Measurements from ENCODE around the gene CPD. TPM values are rescaled to one million over a fixed set of nuclear protein-coding genes. Genes with fewer than 3 reads are reported as not detected.
A peak's percentile ranks its signal among the peaks of the same experiment; 100 is the strongest.

The CPD gene
- total RNA-seq, 1 donor from 2014 or later = 51.2 TPM

DNA sequence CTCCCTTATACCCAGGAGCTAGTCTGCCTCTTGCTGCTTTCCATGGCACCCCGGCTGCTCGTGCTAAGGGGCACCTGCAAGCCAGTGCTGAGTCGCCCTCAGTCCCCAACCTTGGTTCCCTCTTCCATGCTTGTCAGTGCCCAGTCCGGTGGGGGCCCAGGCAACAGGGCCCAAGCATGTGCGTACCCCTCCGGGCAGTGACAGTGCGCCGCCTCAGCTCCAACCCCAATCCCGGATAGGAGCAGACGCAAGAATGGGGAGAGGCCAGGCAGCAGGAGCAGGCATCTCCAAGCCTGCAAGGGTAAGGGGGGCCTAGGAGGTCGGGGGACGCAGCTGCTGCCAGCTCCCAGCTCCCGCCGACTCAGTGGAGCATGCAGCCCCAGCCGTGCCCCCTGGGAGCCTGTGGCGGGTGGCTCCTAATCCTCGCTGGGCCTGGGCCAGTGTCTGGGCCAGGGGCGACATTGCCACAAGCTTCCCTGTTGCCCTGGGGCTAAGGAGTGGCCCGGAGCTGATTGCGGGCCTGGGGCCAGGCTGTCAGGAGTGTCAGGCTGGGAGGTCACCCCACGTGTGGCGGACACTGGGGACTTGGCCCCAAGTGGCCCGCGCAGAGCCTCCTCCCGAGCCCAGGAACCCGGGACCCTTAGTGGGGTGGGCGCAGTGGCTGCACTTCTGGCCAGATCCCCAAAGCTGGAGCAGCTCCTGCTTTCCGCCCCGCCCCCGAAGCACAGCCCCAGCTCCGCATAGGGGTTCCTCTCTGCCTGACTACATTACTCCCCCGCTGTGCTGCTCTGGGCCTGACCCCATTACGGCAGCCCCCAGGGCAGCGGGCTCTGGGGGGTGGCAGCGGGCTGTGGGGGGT lies 9.8 kb downstream of the CPD start:
- H3K27ac Mint-ChIP-seq (ENCODE audit: unreplicated experiment) = no peak overlapping the region
- no peaks in the 10 kb centered on the region for H3K27me3 ChIP-seq (ENCODE audit: insufficient read depth, low read length)
- H3K36me3 ChIP-seq (ENCODE audit: insufficient read depth, low read length) = no peaks in the 10 kb centered on the region
- no peak overlapping the region for H3K4me3 Mint-ChIP-seq (ENCODE audit: unreplicated experiment)
- no peak overlapping the region for H3K9ac ChIP-seq (ENCODE audit: low read length)
- H3K36me3 Mint-ChIP-seq (ENCODE audit: low read depth, unreplicated experiment) = peaks cover 4% of the 10 kb centered on the region
- H2AFZ ChIP-seq (ENCODE audit: low read depth, low read length) = no peak overlapping the region
- no peak overlapping the region for H3K27ac ChIP-seq (ENCODE audit: low read depth, low read length)
- no peaks in the 10 kb centered on the region for H3K9me3 Mint-ChIP-seq (ENCODE audit: unreplicated experiment)
- H3K27me3 Mint-ChIP-seq (ENCODE audit: low read depth, unreplicated experiment) = no peaks in the 10 kb centered on the region
- DNase-seq (ENCODE audit: low read depth) = no peak
- no peak for FAIRE-seq
- no peaks in the 10 kb centered on the region for H3K79me2 ChIP-seq (ENCODE audit: insufficient read depth, low read length)
- no peaks in the 10 kb centered on the region for H3K4me1 Mint-ChIP-seq (ENCODE audit: low read depth, unreplicated experiment)
- no peaks in the 10 kb centered on the region for H3K4me1 ChIP-seq (ENCODE audit: insufficient read depth, low read length)
- H3K9me3 ChIP-seq (ENCODE audit: insufficient read depth, low read depth, low read length) = no peaks in the 10 kb centered on the region
- TF ChIP-seq EZH2 (IDR thresholded peaks at IDR 0.05; ENCODE audit: insufficient read depth, low read length) = no peak
- TF ChIP-seq, protein P1, sequence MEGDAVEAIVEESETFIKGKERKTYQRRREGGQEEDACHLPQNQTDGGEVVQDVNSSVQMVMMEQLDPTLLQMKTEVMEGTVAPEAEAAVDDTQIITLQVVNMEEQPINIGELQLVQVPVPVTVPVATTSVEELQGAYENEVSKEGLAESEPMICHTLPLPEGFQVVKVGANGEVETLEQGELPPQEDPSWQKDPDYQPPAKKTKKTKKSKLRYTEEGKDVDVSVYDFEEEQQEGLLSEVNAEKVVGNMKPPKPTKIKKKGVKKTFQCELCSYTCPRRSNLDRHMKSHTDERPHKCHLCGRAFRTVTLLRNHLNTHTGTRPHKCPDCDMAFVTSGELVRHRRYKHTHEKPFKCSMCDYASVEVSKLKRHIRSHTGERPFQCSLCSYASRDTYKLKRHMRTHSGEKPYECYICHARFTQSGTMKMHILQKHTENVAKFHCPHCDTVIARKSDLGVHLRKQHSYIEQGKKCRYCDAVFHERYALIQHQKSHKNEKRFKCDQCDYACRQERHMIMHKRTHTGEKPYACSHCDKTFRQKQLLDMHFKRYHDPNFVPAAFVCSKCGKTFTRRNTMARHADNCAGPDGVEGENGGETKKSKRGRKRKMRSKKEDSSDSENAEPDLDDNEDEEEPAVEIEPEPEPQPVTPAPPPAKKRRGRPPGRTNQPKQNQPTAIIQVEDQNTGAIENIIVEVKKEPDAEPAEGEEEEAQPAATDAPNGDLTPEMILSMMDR (IDR thresholded peaks at IDR 0.05; ENCODE audit: insufficient read depth, low read depth, low read length) = no peak
- H3K4me3 ChIP-seq (ENCODE audit: insufficient read depth, low read depth, low read length) = no peak overlapping the region
- peaks cover 1% of the 10 kb centered on the region for H4K20me1 ChIP-seq (ENCODE audit: insufficient read depth, low read length)
- no peak overlapping the region for H3K4me2 ChIP-seq (ENCODE audit: low read length)

GRCh38 chr17:30389756-30390300 lies 11.1 kb downstream of the CPD start:
- DNase-seq (ENCODE audit: low read depth) (no peak), FAIRE-seq (peak; percentile 32)
- Histone ChIP-seq H3K27me3 (ENCODE audit: insufficient read depth, low read length) (no peaks in the 10 kb centered on the region), H4K20me1 (ENCODE audit: insufficient read depth, low read length) (no peaks in the 10 kb centered on the region), H3K9ac (ENCODE audit: low read length) (no peak overlapping the region), H3K4me2 (ENCODE audit: low read length) (no peak overlapping the region), H3K36me3 (ENCODE audit: insufficient read depth, low read length) (no peaks in the 10 kb centered on the region), H2AFZ (ENCODE audit: low read depth, low read length) (no peak overlapping the region), H3K4me1 (ENCODE audit: insufficient read depth, low read length) (no peaks in the 10 kb centered on the region), H3K79me2 (ENCODE audit: insufficient read depth, low read length) (no peaks in the 10 kb centered on the region), H3K4me3 (ENCODE audit: insufficient read depth, low read depth, low read length) (no peak overlapping the region), H3K27ac (ENCODE audit: low read depth, low read length) (no peak overlapping the region), H3K9me3 (ENCODE audit: insufficient read depth, low read depth, low read length) (no peaks in the 10 kb centered on the region)
- Mint-ChIP-seq H3K9me3 (ENCODE audit: unreplicated experiment) (no peaks in the 10 kb centered on the region), H3K27me3 (ENCODE audit: low read depth, unreplicated experiment) (no peaks in the 10 kb centered on the region), H3K27ac (ENCODE audit: unreplicated experiment) (no peak overlapping the region), H3K4me1 (ENCODE audit: low read depth, unreplicated experiment) (no peaks in the 10 kb centered on the region), H3K4me3 (ENCODE audit: unreplicated experiment) (no peak overlapping the region), H3K36me3 (ENCODE audit: low read depth, unreplicated experiment) (peaks cover 4% of the 10 kb centered on the region)
- TF ChIP-seq, protein P1 (IDR thresholded peaks at IDR 0.05; ENCODE audit: insufficient read depth, low read depth, low read length) = no peak
- TF ChIP-seq EZH2 (IDR thresholded peaks at IDR 0.05; ENCODE audit: insufficient read depth, low read length) = no peak

- FAIRE-seq = no peak
- no peak for DNase-seq (ENCODE audit: low read depth)
- no peaks in the 10 kb centered on the region for H3K27me3 Mint-ChIP-seq (ENCODE audit: low read depth, unreplicated experiment)
- H3K27ac Mint-ChIP-seq (ENCODE audit: unreplicated experiment) = no peak overlapping the region
- Histone ChIP-seq H2AFZ (ENCODE audit: low read depth, low read length) (no peak overlapping the region), H3K4me2 (ENCODE audit: low read length) (no peak overlapping the region), H3K36me3 (ENCODE audit: insufficient read depth, low read length) (no peaks in the 10 kb centered on the region), H4K20me1 (ENCODE audit: insufficient read depth, low read length) (no peaks in the 10 kb centered on the region), H3K79me2 (ENCODE audit: insufficient read depth, low read length) (no peaks in the 10 kb centered on the region), H3K9ac (ENCODE audit: low read length) (no peak overlapping the region), H3K27me3 (ENCODE audit: insufficient read depth, low read length) (no peaks in the 10 kb centered on the region), H3K9me3 (ENCODE audit: insufficient read depth, low read depth, low read length) (no peaks in the 10 kb centered on the region), H3K27ac (ENCODE audit: low read depth, low read length) (no peak overlapping the region), H3K4me1 (ENCODE audit: insufficient read depth, low read length) (no peaks in the 10 kb centered on the region), H3K4me3 (ENCODE audit: insufficient read depth, low read depth, low read length) (no peak overlapping the region)
- TF ChIP-seq, protein P1 (IDR thresholded peaks at IDR 0.05; ENCODE audit: insufficient read depth, low read depth, low read length) = no peak
- TF ChIP-seq EZH2 (IDR thresholded peaks at IDR 0.05; ENCODE audit: insufficient read depth, low read length) = no peak
- peaks cover 2% of the 10 kb centered on the region for H3K36me3 Mint-ChIP-seq (ENCODE audit: low read depth, unreplicated experiment)
- no peaks in the 10 kb centered on the region for H3K4me1 Mint-ChIP-seq (ENCODE audit: low read depth, unreplicated experiment)
- no peak overlapping the region for H3K4me3 Mint-ChIP-seq (ENCODE audit: unreplicated experiment)
- H3K9me3 Mint-ChIP-seq (ENCODE audit: unreplicated experiment) = no peaks in the 10 kb centered on the region
These were observed 12.8 kb downstream of the CPD start for GRCh38 chr17:30391534-30391933.

All from astrocyte (in vitro differentiated cells and primary cell).